ENCODE results near the gene PHAF1.

PHAF1 gene

DNA sequence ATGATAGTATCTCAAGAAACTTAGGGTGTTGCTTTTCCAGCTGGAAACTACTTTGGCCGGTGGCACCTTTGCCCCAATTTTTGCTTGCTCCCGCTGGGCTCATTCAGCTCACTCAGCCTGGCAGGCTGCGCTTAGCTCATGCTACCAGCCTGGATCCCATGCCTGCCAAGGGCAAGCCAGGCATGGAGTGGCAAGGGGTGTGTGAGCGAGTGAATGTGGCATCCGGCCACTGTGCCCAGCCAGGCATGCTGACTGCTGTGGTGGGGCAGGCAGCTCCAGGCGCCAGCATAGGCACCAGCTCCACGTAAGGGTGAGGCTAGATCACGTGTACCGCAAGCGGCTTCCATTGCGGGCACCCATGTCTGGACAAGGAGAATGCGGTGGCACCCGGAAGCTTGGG, 31.6 kb downstream of the PHAF1 start:
- H3K4me3 ChIP-seq (ENCODE audit: low read depth in 1 of 2, low read length in 2 of 2), result no peak overlapping the region
- DNase-seq, result no peak
- H3K9me3 ChIP-seq (ENCODE audit: insufficient read depth, low read length, severe bottlenecking), result no peaks in the 10 kb centered on the region
- no peaks in the 10 kb centered on the region for H3K27me3 ChIP-seq (ENCODE audit: insufficient read depth, low read length, poor library complexity)
- no peak overlapping the region for H3K27ac ChIP-seq (ENCODE audit: low read length)
- no peaks in the 10 kb centered on the region for H3K79me2 ChIP-seq (ENCODE audit: insufficient read depth, low read length)
- no peaks in the 10 kb centered on the region for H3K4me1 ChIP-seq (ENCODE audit: insufficient read depth, low read length)
- ATAC-seq (ENCODE audit: insufficient read depth, low read depth), result no peak
- H3K4me2 ChIP-seq (ENCODE audit: insufficient read depth, low read length), result no peak overlapping the region
- TF ChIP-seq CTCF (IDR thresholded peaks at IDR 0.05; ENCODE audit: borderline replicate concordance, extremely low read depth, low read length, poor library complexity, severe bottlenecking) (no peak), EZH2 (IDR thresholded peaks at IDR 0.05; ENCODE audit: borderline replicate concordance, low read depth, low read length, severe bottlenecking) (no peak)
- H3K36me3 ChIP-seq (ENCODE audit: insufficient read depth, low read length), result peaks cover 94% of the 10 kb centered on the region
- H2AFZ ChIP-seq (ENCODE audit: low read depth, low read length), result no peak overlapping the region
- no peak overlapping the region for H3K9ac ChIP-seq (ENCODE audit: low read depth, low read length)
- peaks cover 4% of the 10 kb centered on the region; the same call in 1 of the 2 replicates for H4K20me1 ChIP-seq (ENCODE audit: insufficient read depth, low read length)

DNA sequence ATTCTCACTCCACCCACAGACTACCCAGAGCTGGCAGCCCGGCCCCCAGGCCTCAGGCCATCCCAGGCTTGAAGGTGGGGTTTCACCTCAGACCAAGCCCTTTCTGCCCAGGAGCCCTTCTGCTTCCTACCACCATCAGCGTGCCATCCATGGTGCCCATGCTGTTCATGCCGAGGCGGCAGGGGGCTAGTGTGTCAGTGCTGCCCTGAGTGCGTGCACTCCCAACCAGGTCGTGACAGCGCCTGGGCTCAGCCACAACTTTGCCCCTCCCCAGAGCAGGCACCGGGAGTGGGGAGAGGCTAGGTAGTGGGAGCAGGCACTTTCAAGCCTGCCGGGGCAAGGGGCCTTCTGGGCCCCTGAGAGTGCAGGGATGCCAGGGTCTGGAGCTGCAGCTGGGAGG, 32.6 kb downstream of the PHAF1 start:
- no peak for TF ChIP-seq EZH2 (IDR thresholded peaks at IDR 0.05; ENCODE audit: borderline replicate concordance, low read depth, low read length, severe bottlenecking)
- Histone ChIP-seq H3K9ac (ENCODE audit: low read depth, low read length) (no peak overlapping the region), H4K20me1 (ENCODE audit: insufficient read depth, low read length) (peaks cover 4% of the 10 kb centered on the region; the same call in 1 of the 2 replicates), H3K4me3 (ENCODE audit: low read depth in 1 of 2, low read length in 2 of 2) (no peak overlapping the region), H3K4me2 (ENCODE audit: insufficient read depth, low read length) (no peak overlapping the region), H3K79me2 (ENCODE audit: insufficient read depth, low read length) (no peaks in the 10 kb centered on the region), H3K9me3 (ENCODE audit: insufficient read depth, low read length, severe bottlenecking) (no peaks in the 10 kb centered on the region), H3K36me3 (ENCODE audit: insufficient read depth, low read length) (peaks cover 94% of the 10 kb centered on the region), H3K4me1 (ENCODE audit: insufficient read depth, low read length) (no peaks in the 10 kb centered on the region), H2AFZ (ENCODE audit: low read depth, low read length) (no peak overlapping the region), H3K27me3 (ENCODE audit: insufficient read depth, low read length, poor library complexity) (no peaks in the 10 kb centered on the region), H3K27ac (ENCODE audit: low read length) (no peak overlapping the region)
- DNase-seq (no peak), ATAC-seq (ENCODE audit: insufficient read depth, low read depth) (no peak)

DNA sequence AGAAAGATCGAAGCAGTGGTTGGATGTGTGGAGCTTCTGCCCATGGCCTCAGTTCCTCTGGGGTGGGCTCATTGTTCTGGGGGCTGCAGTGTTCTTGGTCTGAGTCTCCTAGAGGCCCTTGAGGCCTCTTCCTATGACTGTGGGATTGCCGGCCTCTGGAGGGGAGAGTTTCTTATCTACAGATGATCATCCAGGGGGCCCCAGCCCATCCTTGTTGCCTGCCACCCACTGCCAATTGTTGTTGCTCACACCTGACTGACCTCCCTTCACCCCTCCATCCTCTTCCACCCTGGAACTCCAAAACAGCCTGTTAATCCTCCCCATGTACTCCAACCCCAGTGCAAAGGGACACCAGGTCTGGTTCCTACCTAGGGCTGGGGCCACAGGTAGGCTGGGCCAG, 35.2 kb downstream of the PHAF1 start:
- DNase-seq, result no peak
- no peaks in the 10 kb centered on the region for H3K9me3 ChIP-seq (ENCODE audit: insufficient read depth, low read length, severe bottlenecking)
- H3K9ac ChIP-seq (ENCODE audit: low read depth, low read length), result no peak overlapping the region
- H3K4me2 ChIP-seq (ENCODE audit: insufficient read depth, low read length), result no peak overlapping the region
- H3K4me1 ChIP-seq (ENCODE audit: insufficient read depth, low read length), result no peaks in the 10 kb centered on the region
- peaks cover 88% of the 10 kb centered on the region for H3K36me3 ChIP-seq (ENCODE audit: insufficient read depth, low read length)
- H3K27ac ChIP-seq (ENCODE audit: low read length), result no peak overlapping the region
- no peaks in the 10 kb centered on the region for H3K79me2 ChIP-seq (ENCODE audit: insufficient read depth, low read length)
- H3K4me3 ChIP-seq (ENCODE audit: low read depth in 1 of 2, low read length in 2 of 2), result no peak overlapping the region
- H2AFZ ChIP-seq (ENCODE audit: low read depth, low read length), result no peak overlapping the region
- TF ChIP-seq EZH2 (IDR thresholded peaks at IDR 0.05; ENCODE audit: borderline replicate concordance, low read depth, low read length, severe bottlenecking), result no peak
- TF ChIP-seq CTCF (IDR thresholded peaks at IDR 0.05; ENCODE audit: borderline replicate concordance, extremely low read depth, low read length, poor library complexity, severe bottlenecking), result no peak
- H3K27me3 ChIP-seq (ENCODE audit: insufficient read depth, low read length, poor library complexity), result no peaks in the 10 kb centered on the region
- no peak for ATAC-seq (ENCODE audit: insufficient read depth, low read depth)
- H4K20me1 ChIP-seq (ENCODE audit: insufficient read depth, low read length), result peaks cover 4% of the 10 kb centered on the region; the same call in 1 of the 2 replicates

DNA sequence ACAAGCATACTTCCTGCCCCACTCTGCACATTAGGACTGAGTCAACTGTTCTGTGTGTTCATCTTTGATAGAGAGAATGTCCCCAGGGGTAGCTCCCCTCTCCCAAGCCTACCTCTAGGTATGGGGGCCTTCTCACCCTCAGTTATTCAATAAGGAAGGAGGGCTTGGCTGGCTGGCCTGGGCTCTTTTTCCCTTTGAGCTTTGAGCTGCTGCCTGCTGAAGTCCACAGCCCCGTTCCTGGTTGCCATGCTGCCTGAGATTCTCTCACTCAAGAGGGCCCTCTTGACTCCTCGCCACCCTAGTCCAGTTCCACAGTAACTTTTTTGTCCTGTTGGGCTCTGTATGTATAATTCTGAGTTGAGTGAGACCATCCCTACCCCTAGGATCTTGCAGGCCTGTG, 36.0 kb downstream of the PHAF1 start:
- TF ChIP-seq EZH2 (IDR thresholded peaks at IDR 0.05; ENCODE audit: borderline replicate concordance, low read depth, low read length, severe bottlenecking), result no peak
- TF ChIP-seq CTCF (IDR thresholded peaks at IDR 0.05; ENCODE audit: borderline replicate concordance, extremely low read depth, low read length, poor library complexity, severe bottlenecking), result no peak
- ATAC-seq (ENCODE audit: insufficient read depth, low read depth) (no peak), DNase-seq (no peak)
- no peak overlapping the region for H2AFZ ChIP-seq (ENCODE audit: low read depth, low read length)
- H4K20me1 ChIP-seq (ENCODE audit: insufficient read depth, low read length), result peaks cover 4% of the 10 kb centered on the region; the same call in 1 of the 2 replicates
- no peak overlapping the region for H3K4me2 ChIP-seq (ENCODE audit: insufficient read depth, low read length)
- no peaks in the 10 kb centered on the region for H3K79me2 ChIP-seq (ENCODE audit: insufficient read depth, low read length)
- peaks cover 80% of the 10 kb centered on the region for H3K36me3 ChIP-seq (ENCODE audit: insufficient read depth, low read length)
- H3K4me1 ChIP-seq (ENCODE audit: insufficient read depth, low read length), result no peaks in the 10 kb centered on the region
- no peak overlapping the region for H3K4me3 ChIP-seq (ENCODE audit: low read depth in 1 of 2, low read length in 2 of 2)
- no peak overlapping the region for H3K9ac ChIP-seq (ENCODE audit: low read depth, low read length)
- no peak overlapping the region for H3K27ac ChIP-seq (ENCODE audit: low read length)
- no peaks in the 10 kb centered on the region for H3K9me3 ChIP-seq (ENCODE audit: insufficient read depth, low read length, severe bottlenecking)
- H3K27me3 ChIP-seq (ENCODE audit: insufficient read depth, low read length, poor library complexity), result no peaks in the 10 kb centered on the region

Measured in DND-41 (cell line).